HCT116 (cell line): ENCODE results near the gene TMEM35A.

Experiments used
- CTCF ChIP-seq, 3 experiments: fragments of 200-600 bp in 1 of 3; sonication (generic) in 1 of 3; IDR thresholded peaks in 2 of 3; conservative IDR thresholded peaks in 1 of 3; 2 replicates each; pipeline ENCODE4 v1.5.1; 2012 to 2017; ENCODE audit warnings: low read depth in 2 of 3, low read length in 2 of 3, antibody characterized with exemption in 1 of 3, borderline replicate concordance in 1 of 3, control low read depth in 1 of 3, mild to moderate bottlenecking in 1 of 3, mixed read lengths in 1 of 3, mixed run types in 1 of 3, moderate library complexity in 1 of 3; ENCODE audit not compliant: insufficient read depth in 1 of 3
- POLR2A ChIP-seq: IDR thresholded peaks from 2 replicates; pipeline ENCODE4 v1.7.0; 2011; ENCODE audit warnings: borderline replicate concordance; ENCODE audit not compliant: insufficient read depth, insufficient read length; ENCODE audit errors: extremely low read depth
- RAD21 ChIP-seq: IDR thresholded peaks from 2 replicates; pipeline ENCODE4 v1.6.1; 2012; ENCODE audit warnings: low read depth, mild to moderate bottlenecking
- REST ChIP-seq: IDR thresholded peaks from 2 replicates; pipeline ENCODE4 v1.6.1; 2012; ENCODE audit warnings: low read depth

- TF ChIP-seq RAD21 (no peak), POLR2A (no peak), CTCF (IDR thresholded peaks at IDR 0.05 in 2 of 3, conservative IDR thresholded peaks at IDR 0.05 in 1 of 3; ENCODE audit: borderline replicate concordance in 1 of 3, insufficient read depth in 1 of 3, low read depth in 2 of 3, low read length in 2 of 3) (no peak), REST (no peak)
Observed at GRCh38 chrX:101062176-101062575, 16.5 kb upstream of the TMEM35A start.
